ENCODE data around the gene ELF1.

GRCh38 chr13:41060082-41060723, 41.1 kb upstream of the ELF1 start:
- TF ChIP-seq CTCF (IDR thresholded peaks at IDR 0.05) (peak in 8 of 12 donors; percentile 13 to 59 (median 30)), POLR2A (IDR thresholded peaks at IDR 0.05) (peak in 1 of 2 donors; percentile 69)
